ENCODE results near the gene NAA16.
A peak's percentile ranks its signal among the peaks of the same experiment; 100 is the strongest.
"Not testable (repeated sequence)": the region's sequence is repeated elsewhere in the genome, so short reads cannot be mapped to it uniquely, and the experiment has no call there.

The NAA16 gene

GRCh38 chr13:41356385-41356648 lies 45.2 kb downstream of the NAA16 start:
- not testable (repeated sequence) for DNase-seq (ENCODE audit: low read depth)

- peak; percentile 20 for DNase-seq (ENCODE audit: low read depth)
Observed at GRCh38 chr13:41356786-41357185, 45.7 kb downstream of the NAA16 start.

GRCh38 chr13:41361491-41361890 lies 50.4 kb downstream of the NAA16 start:
- no peak for DNase-seq (ENCODE audit: low read depth)

- DNase-seq (ENCODE audit: low read depth), result no peak
Observed at GRCh38 chr13:41364043-41364442, 53.0 kb downstream of the NAA16 start.

- DNase-seq (ENCODE audit: low read depth), result no peak
Observed at GRCh38 chr13:41365631-41366030, 54.6 kb downstream of the NAA16 start.

GRCh38 chr13:41370736-41371135 lies 59.7 kb downstream of the NAA16 start:
- DNase-seq (ENCODE audit: low read depth), result no peak

- no peak for DNase-seq (ENCODE audit: low read depth)
Observed at GRCh38 chr13:41377446-41377845, 66.4 kb downstream of the NAA16 start.

- no peak for DNase-seq (ENCODE audit: low read depth)
Observed at GRCh38 chr13:41382431-41382830, 71.4 kb downstream of the NAA16 start.

- no peak for DNase-seq (ENCODE audit: low read depth)
Observed at GRCh38 chr13:41383386-41383785, 72.3 kb downstream of the NAA16 start.

GRCh38 chr13:41384749-41385503 lies 73.9 kb downstream of the NAA16 start:
- DNase-seq (ENCODE audit: low read depth), result no peak

GRCh38 chr13:41386211-41386610 lies 75.1 kb downstream of the NAA16 start:
- no peak for DNase-seq (ENCODE audit: low read depth)

GRCh38 chr13:41387576-41387975 lies 76.5 kb downstream of the NAA16 start:
- DNase-seq (ENCODE audit: low read depth), result no peak

- DNase-seq (ENCODE audit: low read depth), result no peak
Observed at GRCh38 chr13:41388143-41388881, 77.2 kb downstream of the NAA16 start.

GRCh38 chr13:41389580-41389979 lies 78.5 kb downstream of the NAA16 start:
- no peak for DNase-seq (ENCODE audit: low read depth)

GRCh38 chr13:41394166-41394565 lies 83.1 kb downstream of the NAA16 start:
- no peak for DNase-seq (ENCODE audit: low read depth)

- DNase-seq (ENCODE audit: low read depth), result no peak
Observed at GRCh38 chr13:41398494-41399170, 87.6 kb downstream of the NAA16 start.

GRCh38 chr13:41401366-41401765 lies 90.3 kb downstream of the NAA16 start:
- DNase-seq (ENCODE audit: low read depth), result no peak

- DNase-seq (ENCODE audit: low read depth), result no peak
Observed at GRCh38 chr13:41402691-41403511, 91.8 kb downstream of the NAA16 start.

GRCh38 chr13:41403983-41404382 lies 92.9 kb downstream of the NAA16 start:
- no peak for DNase-seq (ENCODE audit: low read depth)

GRCh38 chr13:41405367-41405766 lies 94.3 kb downstream of the NAA16 start:
- no peak for DNase-seq (ENCODE audit: low read depth)

- no peak for DNase-seq (ENCODE audit: low read depth)
Observed at GRCh38 chr13:41407380-41407779, 96.3 kb downstream of the NAA16 start.

GRCh38 chr13:41408121-41408520 lies 97.1 kb downstream of the NAA16 start:
- no peak for DNase-seq (ENCODE audit: low read depth)

Data from activated T-cell treated with anti-CD3 and anti-CD28 coated beads for 1 hour (primary cell).